Activated CD8-positive, alpha-beta memory T cell treated with anti-CD3 and anti-CD28 coated beads, Interleukin-2, amount 50 U/mL, for 1 hour (primary cell): ENCODE measurements around the gene ULK4.
"Not testable (repeated sequence)": the region's sequence is repeated elsewhere in the genome, so short reads cannot be mapped to it uniquely, and the experiment has no call there.

ENCODE experiments used
- DNase-seq: peaks from one replicate; pipeline ENCODE4 v3.0.0-alpha.2; 2020; ENCODE audit errors: extremely low read depth

Gene ULK4

DNA sequence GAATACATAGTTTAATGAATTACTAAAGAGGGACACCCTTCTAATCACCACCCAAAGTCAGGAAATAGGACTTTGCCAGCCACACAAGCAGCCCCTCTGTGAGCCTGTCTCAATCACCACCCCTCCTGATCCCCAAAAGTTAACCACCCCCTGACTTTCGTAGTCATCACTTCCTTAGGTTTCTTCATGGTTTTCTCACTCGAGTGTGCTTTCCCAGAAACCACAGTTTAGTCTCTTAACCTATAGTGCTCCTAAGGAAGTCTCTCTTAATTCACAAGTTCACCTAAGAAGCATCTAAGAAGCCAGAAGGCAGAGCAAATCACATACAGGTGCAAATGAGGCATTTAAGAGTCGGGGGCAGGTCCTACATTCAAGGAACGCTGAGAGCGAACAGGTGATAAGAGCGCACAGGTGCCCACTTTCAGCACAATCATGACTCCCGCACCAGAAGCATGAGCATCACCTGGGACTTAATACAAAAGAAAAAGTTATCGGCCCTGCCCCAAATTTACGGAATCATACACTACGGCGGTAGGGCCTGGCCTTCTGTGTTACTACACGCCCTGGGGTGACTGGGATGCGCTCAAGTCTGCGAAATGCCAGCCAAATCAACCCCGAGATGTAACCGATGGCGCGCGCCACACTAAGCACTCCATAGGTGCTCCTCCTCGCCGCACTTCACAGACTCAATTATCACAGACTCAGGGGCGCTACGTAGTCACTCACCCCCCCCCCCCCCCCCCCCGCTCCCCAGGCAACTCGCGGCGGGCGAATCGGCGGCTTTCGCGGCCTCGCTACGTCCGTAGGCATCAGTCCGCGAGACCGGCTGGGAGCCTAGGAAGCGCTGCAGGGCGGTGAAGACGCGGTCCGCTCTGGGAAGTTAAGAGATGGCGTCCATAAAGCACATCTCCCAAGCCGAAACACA, 815 bp downstream of the ULK4 start:
- DNase-seq = peak; percentile 21

DNA sequence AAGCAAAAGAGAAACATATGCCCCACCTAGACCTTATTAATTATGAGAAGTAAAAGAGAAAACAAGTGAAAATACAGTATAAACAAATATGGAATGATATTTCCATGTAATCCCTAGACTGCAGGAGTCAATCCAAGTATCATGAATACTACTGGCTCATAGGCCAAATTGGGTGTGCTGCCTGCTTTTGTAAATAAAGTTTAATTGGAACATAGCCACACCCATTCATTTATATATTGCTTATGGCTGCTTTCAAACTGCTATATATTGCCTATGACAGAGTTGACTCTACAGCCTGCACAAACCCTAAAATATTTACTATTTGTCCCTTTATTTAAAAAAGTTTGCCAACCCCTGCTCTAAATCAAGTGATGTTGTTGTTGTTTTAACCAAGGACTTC, 5.3 kb downstream of the ULK4 start:
- no peak for DNase-seq

DNA sequence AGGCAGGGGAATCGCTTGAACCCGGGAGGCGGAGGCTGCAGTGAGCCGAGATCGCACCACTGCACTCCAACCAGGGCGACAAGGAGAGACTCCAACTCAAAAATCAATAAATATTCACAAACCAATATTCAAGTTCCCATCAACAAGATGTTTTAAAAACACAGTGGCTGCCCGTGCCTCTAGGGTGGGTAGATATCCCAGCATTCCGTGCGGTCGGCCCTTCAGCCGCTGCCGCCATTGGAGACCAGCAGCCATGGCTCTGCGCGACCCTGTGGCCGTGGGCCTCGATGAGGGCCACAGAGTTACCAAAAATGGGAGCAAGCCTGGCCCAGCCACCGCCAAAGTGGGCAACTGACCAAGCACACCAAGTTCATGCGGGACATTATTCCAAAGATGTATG, 6.7 kb downstream of the ULK4 start:
- DNase-seq = no peak

DNA sequence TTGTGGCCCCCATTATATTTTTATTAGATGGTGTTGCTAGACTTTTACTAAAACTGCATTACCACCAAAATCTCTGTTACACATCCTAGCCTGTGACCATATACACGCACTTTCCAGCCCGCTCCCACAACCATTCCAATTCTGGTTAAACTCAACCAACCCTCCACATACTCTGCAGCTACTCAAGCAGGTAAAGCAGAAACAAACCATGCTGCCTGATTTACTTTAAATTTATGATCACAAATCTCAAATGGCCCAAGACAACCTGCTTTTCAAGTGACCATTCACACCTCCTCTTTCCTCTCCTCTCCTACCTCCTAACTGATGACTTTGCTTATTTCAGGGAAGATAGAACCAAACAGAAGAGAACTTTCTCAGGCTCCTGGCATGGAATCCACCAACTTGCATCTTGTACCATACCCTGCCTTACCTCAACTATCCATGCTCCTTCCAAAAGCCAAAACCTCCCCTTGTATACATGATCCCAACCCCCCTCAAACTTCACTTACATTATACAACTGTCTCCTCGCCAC, 18.5 kb downstream of the ULK4 start:
- DNase-seq = no peak

- DNase-seq = no peak
Observed at GRCh38 chr3:41940393-41940792, 21.5 kb downstream of the ULK4 start.

- DNase-seq = no peak
Observed at GRCh38 chr3:41936384-41936783, 25.5 kb downstream of the ULK4 start.

- DNase-seq = no peak
Observed at GRCh38 chr3:41933154-41933676, 28.7 kb downstream of the ULK4 start.

GRCh38 chr3:41932464-41932863, 29.4 kb downstream of the ULK4 start:
- DNase-seq = no peak

GRCh38 chr3:41920406-41920965, 41.4 kb downstream of the ULK4 start:
- no peak for DNase-seq

- no peak for DNase-seq
Observed at GRCh38 chr3:41915353-41915752, 46.5 kb downstream of the ULK4 start.

DNA sequence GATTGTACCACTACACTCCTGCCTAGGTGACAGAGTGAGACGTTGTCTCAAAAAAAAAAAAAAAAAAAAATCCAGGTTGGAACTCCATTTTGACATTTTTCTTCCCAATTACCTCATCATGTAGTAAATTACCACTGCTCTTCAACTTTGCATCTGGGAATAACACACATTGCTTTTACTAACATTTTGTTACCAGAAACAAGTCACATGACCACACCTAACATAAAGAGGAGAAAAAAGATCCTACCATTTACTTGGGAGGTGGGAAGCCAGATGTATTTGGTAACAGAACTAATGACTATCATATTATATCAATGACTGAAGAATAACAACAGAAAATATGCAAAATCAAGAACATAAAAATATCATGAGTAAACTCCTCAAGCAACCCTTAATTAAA, 49.6 kb downstream of the ULK4 start:
- no peak for DNase-seq

DNA sequence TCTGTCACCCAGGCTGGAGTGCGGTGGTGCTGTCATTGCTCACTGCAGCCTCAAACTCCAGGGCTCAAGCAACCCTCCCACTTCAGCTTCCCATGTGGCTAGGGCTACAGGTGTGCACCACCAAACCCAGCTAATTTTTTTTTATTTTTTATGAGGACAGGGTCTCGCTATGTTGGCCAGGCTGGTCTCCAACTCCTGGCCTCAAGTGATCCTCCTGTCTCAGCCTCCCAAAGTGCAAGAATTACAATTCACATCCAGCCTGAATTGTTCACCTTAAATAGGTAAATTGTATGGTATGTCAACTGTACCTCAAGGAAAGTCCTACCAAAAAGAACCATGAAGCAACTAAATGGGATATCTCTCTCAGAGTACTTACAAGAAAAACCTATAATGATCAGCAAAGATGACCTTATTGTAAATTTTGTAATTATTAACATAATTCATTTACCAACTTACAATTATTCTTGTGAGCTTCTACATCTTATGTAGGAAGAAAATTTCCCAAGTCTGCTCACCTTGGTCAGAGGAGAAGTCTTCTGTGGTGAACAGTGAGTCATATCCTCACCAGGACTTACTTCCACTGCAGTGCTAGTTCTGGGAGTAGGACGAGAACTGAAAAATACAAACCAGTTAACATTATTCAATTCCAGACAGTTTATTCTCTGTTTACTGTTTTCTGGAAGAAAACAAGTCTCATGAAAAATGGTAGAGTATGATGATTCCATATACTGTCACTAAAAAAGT, 54.4 kb downstream of the ULK4 start:
- DNase-seq = no peak

GRCh38 chr3:41900265-41900664, 61.6 kb downstream of the ULK4 start:
- DNase-seq = no peak

- DNase-seq = no peak
Observed at GRCh38 chr3:41898631-41899030, 63.3 kb downstream of the ULK4 start.

DNA sequence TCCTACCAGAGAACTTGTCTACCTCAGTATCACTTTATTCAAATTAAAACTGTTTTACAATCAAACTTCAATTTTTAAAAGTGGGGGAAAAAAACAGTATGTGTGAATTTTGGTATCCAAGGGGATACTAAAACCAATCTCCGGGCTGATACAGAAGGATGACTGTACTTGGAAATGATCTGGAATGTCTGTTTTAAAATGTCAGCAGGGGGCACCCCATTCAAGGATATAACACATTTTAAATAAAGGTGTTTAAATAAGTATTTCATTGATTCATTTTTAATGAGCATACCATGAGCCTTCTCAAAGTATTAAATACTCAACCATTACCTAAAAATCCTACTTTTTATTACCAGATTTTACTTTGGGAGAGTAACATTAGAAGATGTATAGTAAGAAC, 67.9 kb downstream of the ULK4 start:
- DNase-seq = no peak

- DNase-seq = no peak
Observed at GRCh38 chr3:41888368-41889076, 73.4 kb downstream of the ULK4 start.

DNA sequence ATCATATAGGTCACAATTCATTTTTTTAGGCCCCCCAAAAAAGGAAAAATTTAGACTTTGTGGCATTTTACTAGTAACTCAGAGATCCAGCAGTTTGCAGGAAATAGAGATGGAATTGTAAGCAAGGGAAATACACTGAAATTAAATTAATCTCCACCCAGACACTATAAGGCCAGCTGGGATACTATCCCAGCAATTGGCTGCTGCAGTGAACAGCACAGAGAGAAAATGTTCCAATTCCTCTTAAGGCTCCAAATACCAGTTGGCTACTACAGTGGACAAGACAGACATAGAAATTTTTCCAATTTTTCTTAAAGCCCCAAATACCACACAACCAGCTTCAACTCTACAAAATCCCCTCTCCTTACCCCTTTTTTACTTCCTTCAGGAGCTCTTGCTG, 78.9 kb downstream of the ULK4 start:
- no peak for DNase-seq

- no peak for DNase-seq
Observed at GRCh38 chr3:41881233-41881821, 80.6 kb downstream of the ULK4 start.

GRCh38 chr3:41880387-41880786, 81.5 kb downstream of the ULK4 start:
- DNase-seq = no peak

DNA sequence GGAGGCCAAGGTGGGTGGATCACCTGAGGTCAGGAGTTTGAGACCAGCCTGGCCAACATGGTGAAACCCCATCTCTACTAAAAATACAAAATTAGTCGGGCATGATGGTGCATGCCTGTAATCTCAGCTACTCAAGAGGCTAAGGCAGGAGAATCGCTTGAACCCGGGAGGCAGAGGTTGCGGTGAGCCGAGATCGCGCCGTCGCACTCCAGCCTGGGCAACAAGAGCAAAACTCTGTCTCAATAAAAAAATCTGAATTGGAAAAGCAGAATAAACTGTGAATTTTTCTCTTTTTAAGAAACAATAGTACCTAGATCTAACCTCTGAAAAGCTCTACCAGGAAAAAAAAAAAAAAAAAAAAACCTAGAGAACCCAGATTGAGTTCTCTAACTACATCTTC, 84.2 kb downstream of the ULK4 start:
- not testable (repeated sequence) for DNase-seq

GRCh38 chr3:41874022-41874421, 87.9 kb downstream of the ULK4 start:
- DNase-seq = no peak
